ENCODE measurements around the gene BPIFB6.

DNA sequence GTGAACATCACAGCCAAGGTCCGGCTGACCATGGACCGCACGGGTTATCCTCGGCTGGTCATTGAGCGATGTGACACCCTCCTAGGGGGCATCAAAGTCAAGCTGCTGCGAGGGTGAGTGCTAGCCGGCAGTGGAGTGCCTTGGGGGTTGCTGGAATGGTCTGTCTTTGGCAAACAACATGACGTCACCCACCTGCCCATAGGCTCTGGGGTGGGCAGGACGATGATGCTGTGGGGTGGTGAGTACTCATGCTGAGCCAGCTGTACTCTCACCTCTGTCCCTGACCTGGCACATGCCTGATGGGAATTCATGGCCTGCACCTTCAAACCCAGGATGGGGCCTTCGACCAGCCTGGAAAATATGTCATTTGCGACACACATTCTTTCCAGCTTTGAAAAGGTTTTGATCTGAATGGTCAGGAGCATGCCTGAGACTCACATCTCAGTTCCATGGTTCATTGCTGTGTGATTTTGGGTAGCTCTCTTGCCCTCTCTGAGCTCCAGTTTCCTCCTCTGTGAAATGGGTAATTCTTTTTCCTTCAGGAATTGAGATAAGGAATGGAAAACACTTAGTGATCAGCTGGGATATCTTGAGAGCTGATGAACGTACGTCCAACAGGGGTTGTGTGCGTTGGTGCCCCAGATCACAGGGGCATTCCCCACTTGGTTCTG lies 54.7 kb downstream of the BPIFB6 start:
- TF ChIP-seq, protein P1, sequence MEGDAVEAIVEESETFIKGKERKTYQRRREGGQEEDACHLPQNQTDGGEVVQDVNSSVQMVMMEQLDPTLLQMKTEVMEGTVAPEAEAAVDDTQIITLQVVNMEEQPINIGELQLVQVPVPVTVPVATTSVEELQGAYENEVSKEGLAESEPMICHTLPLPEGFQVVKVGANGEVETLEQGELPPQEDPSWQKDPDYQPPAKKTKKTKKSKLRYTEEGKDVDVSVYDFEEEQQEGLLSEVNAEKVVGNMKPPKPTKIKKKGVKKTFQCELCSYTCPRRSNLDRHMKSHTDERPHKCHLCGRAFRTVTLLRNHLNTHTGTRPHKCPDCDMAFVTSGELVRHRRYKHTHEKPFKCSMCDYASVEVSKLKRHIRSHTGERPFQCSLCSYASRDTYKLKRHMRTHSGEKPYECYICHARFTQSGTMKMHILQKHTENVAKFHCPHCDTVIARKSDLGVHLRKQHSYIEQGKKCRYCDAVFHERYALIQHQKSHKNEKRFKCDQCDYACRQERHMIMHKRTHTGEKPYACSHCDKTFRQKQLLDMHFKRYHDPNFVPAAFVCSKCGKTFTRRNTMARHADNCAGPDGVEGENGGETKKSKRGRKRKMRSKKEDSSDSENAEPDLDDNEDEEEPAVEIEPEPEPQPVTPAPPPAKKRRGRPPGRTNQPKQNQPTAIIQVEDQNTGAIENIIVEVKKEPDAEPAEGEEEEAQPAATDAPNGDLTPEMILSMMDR (IDR thresholded peaks at IDR 0.05), result no peak
- TF ChIP-seq POLR2A (IDR thresholded peaks at IDR 0.05), result no peak
- no peak for TF ChIP-seq POLR2AphosphoS5 (IDR thresholded peaks at IDR 0.05)

Data from breast epithelium (tissue), 3 donors.